Brain microvascular endothelial cell (primary cell): ENCODE data around the gene PRPF4.
"Not testable (repeated sequence)": the region's sequence is repeated elsewhere in the genome, so short reads cannot be mapped to it uniquely, and the experiment has no call there.

ENCODE experiments used
- DNase-seq: peaks from one replicate; pipeline ENCODE4 v3.0.0-alpha.2; 2020
- H3K27ac ChIP-seq: fragments of 250-450 bp; sonication (Bioruptor Pico); 2 replicates; pipeline ENCODE4 v1.5.1; 2020; ENCODE audit warnings: mild to moderate bottlenecking, moderate library complexity
- H3K27me3 ChIP-seq: fragments of 250-450 bp; sonication (Bioruptor Pico); replicated peaks from 2 replicates; pipeline ENCODE4 v1.5.1; 2020; ENCODE audit warnings: mild to moderate bottlenecking
- H3K36me3 ChIP-seq: fragments of 250-450 bp; sonication (Bioruptor Pico); replicated peaks from 2 replicates; pipeline ENCODE4 v1.5.1; 2020; ENCODE audit warnings: mild to moderate bottlenecking
- H3K4me3 ChIP-seq: 2 replicates; pipeline ENCODE4 v1.5.1; 2011; ENCODE audit warnings: low read depth, mild to moderate bottlenecking, control low read depth, low read length, moderate library complexity
- in situ Hi-C: cut with HindIII; loops from 2 replicates; pipeline ENCODE4 v1.10.0; 2017; ENCODE audit warnings: low sequenced_read_pairs, low pct_ligation_motif_present
- TF ChIP-seq, protein P1 (sequence below): IDR thresholded peaks from 2 replicates; pipeline ENCODE4 v1.5.1; 2011; ENCODE audit warnings: low read depth, mild to moderate bottlenecking, moderate library complexity, low read length, control low read depth, inconsistent platforms; ENCODE audit errors: missing control alignments

PRPF4 gene

DNA sequence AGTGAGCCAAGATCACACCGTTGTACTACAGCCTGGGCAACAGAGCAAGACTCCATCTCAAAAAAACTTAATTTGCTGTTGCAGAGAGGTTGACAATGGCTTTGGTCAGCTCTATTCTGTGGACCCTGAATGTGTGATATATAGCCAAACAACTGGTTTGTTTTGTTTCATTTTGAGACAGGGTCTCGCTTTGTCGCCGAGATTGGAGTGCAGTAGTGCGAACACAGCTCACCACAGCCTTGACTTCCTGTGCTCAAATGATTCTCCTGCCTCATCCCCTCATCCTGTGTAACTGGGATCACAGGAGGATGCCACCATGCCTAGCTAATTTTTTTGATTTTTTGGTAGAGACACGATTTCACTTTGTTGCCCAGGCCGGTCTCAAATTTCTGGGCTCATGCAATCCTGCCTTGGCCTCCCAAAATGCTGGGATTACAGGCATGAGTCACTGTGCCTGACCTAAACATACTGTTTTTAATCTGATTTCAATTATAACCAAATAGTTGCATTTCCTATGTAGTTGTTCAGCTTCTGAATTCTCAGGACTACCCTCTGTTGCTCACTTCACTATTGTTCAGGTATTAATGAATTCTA lies 17.9 kb downstream of the PRPF4 start:
- TF ChIP-seq, protein P1, sequence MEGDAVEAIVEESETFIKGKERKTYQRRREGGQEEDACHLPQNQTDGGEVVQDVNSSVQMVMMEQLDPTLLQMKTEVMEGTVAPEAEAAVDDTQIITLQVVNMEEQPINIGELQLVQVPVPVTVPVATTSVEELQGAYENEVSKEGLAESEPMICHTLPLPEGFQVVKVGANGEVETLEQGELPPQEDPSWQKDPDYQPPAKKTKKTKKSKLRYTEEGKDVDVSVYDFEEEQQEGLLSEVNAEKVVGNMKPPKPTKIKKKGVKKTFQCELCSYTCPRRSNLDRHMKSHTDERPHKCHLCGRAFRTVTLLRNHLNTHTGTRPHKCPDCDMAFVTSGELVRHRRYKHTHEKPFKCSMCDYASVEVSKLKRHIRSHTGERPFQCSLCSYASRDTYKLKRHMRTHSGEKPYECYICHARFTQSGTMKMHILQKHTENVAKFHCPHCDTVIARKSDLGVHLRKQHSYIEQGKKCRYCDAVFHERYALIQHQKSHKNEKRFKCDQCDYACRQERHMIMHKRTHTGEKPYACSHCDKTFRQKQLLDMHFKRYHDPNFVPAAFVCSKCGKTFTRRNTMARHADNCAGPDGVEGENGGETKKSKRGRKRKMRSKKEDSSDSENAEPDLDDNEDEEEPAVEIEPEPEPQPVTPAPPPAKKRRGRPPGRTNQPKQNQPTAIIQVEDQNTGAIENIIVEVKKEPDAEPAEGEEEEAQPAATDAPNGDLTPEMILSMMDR: no peak
- no peak for DNase-seq
- H3K36me3 ChIP-seq: peaks cover 50% of the 10 kb centered on the region
- in situ Hi-C loops: no loop called here
- H3K4me3 ChIP-seq: no peak overlapping the region
- no peak overlapping the region for H3K27ac ChIP-seq
- H3K27me3 ChIP-seq: no peaks in the 10 kb centered on the region

GRCh38 chr9:113296247-113296646 lies 20.8 kb downstream of the PRPF4 start:
- in situ Hi-C loops, DNase-seq, H3K27ac ChIP-seq, H3K4me3 ChIP-seq, H3K27me3 ChIP-seq: not testable (repeated sequence)
- H3K36me3 ChIP-seq: peaks cover 26% of the 10 kb centered on the region

- Histone ChIP-seq H3K27me3 (no peaks in the 10 kb centered on the region), H3K4me3 (no peak overlapping the region), H3K27ac (no peak overlapping the region), H3K36me3 (peaks cover 18% of the 10 kb centered on the region)
- DNase-seq: no peak
- in situ Hi-C loops: no loop called here
- TF ChIP-seq, protein P1: no peak
These were observed 21.5 kb downstream of the PRPF4 start for GRCh38 chr9:113296796-113297558.

- H3K36me3 ChIP-seq: peaks cover 5% of the 10 kb centered on the region
- in situ Hi-C loops: no loop called here
These were observed 22.9 kb downstream of the PRPF4 start for GRCh38 chr9:113298311-113298710.

DNA sequence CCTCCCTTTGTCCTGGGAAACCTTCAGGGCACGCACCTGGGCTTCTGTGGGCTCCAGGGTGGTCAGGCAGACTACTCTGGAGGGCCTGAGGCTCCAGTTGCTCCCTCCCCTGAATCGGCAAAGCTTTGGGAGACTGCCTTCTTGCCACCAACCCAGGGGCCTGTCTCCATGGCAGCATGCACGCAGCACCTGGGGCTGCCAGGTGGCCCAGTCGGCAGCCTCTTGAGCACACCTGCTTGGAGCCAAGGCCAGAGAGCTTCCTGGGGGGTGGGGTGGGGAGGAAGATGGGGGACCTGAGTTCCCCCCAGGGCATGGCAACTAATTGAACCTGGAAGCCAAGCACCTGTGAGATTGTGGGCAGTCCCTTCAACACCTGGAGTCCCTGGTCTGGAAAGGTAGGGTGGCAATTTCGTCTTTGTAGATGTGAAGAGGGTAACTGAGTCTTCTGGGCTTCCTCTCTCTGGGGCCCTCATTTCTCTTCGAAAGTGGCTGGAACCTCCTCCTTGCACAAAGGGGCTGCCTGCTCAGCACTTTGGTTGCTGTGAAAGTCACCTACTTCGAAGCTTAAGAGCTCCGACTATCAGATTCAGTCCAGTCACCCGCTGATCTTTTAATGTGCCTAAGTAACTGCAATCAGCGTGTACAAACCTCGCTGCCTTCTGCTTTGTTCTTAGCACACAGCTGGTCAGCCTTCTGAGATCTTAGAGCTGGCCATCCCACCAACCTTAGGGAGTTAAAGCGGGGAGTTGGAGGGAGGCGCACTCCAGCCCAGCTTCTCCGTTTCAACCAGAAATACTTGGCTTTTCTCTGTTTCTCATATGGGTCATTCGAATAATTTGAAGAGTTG lies 23.7 kb downstream of the PRPF4 start:
- Histone ChIP-seq H3K36me3 (no peaks in the 10 kb centered on the region), H3K4me3 (no peak overlapping the region)
- in situ Hi-C loops: no loop called here

More at GRCh38 chr9:113298311-113298710, 22.9 kb downstream of the PRPF4 start:
- H3K4me3 ChIP-seq: no peak overlapping the region
- DNase-seq: no peak
- TF ChIP-seq, protein P1: no peak
- H3K27ac ChIP-seq: no peak overlapping the region
- no peaks in the 10 kb centered on the region for H3K27me3 ChIP-seq

More for the DNA sequence above, 23.7 kb downstream of the PRPF4 start:
- Histone ChIP-seq H3K27ac (no peak overlapping the region), H3K27me3 (no peaks in the 10 kb centered on the region)
- no peak for DNase-seq
- TF ChIP-seq, protein P1: no peak
